GM12891 (cell line): ENCODE measurements around the gene CD276.

Experiments
- POLR2A ChIP-seq: IDR thresholded peaks from 2 replicates; pipeline ENCODE4 v1.6.1; 2011; ENCODE audit warnings: low read depth, low read length, control low read depth
- POLR2AphosphoS5 ChIP-seq: IDR thresholded peaks from 2 replicates; pipeline ENCODE4 v1.6.1; 2011; ENCODE audit warnings: low read depth, low read length, control low read depth

- TF ChIP-seq POLR2A (no peak), POLR2AphosphoS5 (no peak)
Measured at GRCh38 chr15:73718694-73719093, 34.5 kb downstream of the CD276 start.
